ENCODE measurements around the gene PRIMPOL.

DNA sequence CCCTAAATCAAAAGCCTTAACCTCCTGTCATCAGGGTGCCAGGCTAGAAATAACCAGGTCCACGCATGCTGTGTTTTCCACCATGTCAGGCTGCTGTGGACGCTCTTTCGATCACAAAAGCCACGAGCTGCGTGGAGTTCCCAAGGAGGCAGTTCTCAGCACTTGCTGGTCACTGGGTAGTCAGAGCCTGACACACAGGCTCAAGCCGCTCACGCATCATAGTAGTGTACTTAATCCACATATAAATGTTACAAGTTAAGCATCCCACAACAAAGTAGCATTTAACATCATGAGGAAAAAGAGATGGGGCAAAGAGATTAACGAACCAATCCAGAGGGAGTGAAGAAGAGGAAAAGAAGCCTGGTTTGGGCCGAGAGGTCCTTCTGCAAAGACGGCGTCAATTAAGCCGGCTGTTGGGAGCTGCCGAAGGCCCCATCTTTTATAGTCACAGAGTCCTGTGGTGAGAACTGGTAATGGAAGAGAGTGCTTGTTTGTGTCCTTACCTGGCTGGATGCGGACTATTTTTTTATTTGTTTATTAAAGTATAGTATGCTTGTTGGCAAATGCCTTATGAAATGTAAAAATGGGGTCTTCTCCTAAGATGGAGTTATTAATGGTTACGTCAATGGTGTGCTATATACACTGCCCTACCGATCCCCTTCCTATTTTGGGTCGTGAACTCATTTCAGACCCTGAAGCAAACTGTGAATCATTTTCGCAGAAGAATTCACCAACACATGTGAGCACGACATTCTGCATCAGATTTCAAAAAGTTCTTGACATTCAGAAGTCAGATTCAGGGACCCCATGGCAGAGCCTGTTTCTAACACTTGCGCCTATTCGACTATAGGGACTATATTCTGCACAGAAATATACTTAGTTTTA, 675 bp downstream of the PRIMPOL start:
- TF ChIP-seq, protein P1, sequence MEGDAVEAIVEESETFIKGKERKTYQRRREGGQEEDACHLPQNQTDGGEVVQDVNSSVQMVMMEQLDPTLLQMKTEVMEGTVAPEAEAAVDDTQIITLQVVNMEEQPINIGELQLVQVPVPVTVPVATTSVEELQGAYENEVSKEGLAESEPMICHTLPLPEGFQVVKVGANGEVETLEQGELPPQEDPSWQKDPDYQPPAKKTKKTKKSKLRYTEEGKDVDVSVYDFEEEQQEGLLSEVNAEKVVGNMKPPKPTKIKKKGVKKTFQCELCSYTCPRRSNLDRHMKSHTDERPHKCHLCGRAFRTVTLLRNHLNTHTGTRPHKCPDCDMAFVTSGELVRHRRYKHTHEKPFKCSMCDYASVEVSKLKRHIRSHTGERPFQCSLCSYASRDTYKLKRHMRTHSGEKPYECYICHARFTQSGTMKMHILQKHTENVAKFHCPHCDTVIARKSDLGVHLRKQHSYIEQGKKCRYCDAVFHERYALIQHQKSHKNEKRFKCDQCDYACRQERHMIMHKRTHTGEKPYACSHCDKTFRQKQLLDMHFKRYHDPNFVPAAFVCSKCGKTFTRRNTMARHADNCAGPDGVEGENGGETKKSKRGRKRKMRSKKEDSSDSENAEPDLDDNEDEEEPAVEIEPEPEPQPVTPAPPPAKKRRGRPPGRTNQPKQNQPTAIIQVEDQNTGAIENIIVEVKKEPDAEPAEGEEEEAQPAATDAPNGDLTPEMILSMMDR (IDR thresholded peaks at IDR 0.05), result no peak
- TF ChIP-seq POLR2A (IDR thresholded peaks at IDR 0.05) (no peak), POLR2AphosphoS5 (IDR thresholded peaks at IDR 0.05) (no peak)

All from stomach (tissue), 4 donors.